HCT116 (cell line): ENCODE measurements around the gene NOXRED1.

Experiments
- CEBPB ChIP-seq: IDR thresholded peaks from 2 replicates; pipeline ENCODE4 v1.6.1; 2012; ENCODE audit warnings: low read depth
- MAX ChIP-seq: IDR thresholded peaks from 2 replicates; pipeline ENCODE4 v1.6.1; 2012
- POLR2A ChIP-seq: IDR thresholded peaks from 2 replicates; pipeline ENCODE4 v1.7.0; 2011; ENCODE audit warnings: borderline replicate concordance; ENCODE audit not compliant: insufficient read depth, insufficient read length; ENCODE audit errors: extremely low read depth
- TF ChIP-seq, protein P1 (sequence below), 3 experiments: fragments of 200-600 bp in 1 of 3; sonication (generic) in 1 of 3; IDR thresholded peaks in 2 of 3; conservative IDR thresholded peaks in 1 of 3; 2 replicates each; pipeline ENCODE4 v1.5.1; 2012 to 2017; ENCODE audit warnings: low read depth in 2 of 3, low read length in 2 of 3, antibody characterized with exemption in 1 of 3, borderline replicate concordance in 1 of 3, control low read depth in 1 of 3, mild to moderate bottlenecking in 1 of 3, mixed read lengths in 1 of 3, mixed run types in 1 of 3, moderate library complexity in 1 of 3; ENCODE audit not compliant: insufficient read depth in 1 of 3

DNA sequence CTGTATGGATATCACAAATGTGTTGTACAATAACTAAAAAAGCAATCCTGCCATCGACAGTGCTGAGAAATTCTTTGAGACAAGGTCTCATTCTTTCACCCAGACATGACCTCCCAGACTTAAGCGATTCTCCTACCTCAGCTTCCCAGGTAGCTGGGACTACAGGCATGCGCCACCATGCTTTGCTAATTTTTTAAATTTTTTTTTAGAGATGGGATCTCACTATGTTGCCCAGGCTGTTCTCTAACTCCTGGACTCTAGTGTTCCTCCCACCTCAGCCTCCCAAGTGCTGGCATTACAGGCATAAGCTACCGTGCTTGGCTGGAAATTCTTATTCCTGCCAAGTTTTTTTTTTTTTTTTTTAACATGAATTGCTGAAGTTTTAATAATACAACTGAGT is 16.5 kb upstream of the NOXRED1 start:
- no peak for TF ChIP-seq POLR2A
- TF ChIP-seq CEBPB: no peak
- TF ChIP-seq, protein P1, sequence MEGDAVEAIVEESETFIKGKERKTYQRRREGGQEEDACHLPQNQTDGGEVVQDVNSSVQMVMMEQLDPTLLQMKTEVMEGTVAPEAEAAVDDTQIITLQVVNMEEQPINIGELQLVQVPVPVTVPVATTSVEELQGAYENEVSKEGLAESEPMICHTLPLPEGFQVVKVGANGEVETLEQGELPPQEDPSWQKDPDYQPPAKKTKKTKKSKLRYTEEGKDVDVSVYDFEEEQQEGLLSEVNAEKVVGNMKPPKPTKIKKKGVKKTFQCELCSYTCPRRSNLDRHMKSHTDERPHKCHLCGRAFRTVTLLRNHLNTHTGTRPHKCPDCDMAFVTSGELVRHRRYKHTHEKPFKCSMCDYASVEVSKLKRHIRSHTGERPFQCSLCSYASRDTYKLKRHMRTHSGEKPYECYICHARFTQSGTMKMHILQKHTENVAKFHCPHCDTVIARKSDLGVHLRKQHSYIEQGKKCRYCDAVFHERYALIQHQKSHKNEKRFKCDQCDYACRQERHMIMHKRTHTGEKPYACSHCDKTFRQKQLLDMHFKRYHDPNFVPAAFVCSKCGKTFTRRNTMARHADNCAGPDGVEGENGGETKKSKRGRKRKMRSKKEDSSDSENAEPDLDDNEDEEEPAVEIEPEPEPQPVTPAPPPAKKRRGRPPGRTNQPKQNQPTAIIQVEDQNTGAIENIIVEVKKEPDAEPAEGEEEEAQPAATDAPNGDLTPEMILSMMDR (IDR thresholded peaks at IDR 0.05 in 2 of 3, conservative IDR thresholded peaks at IDR 0.05 in 1 of 3; ENCODE audit: borderline replicate concordance in 1 of 3, insufficient read depth in 1 of 3, low read depth in 2 of 3, low read length in 2 of 3): no peak
- TF ChIP-seq MAX: no peak
